Posterior cingulate gyrus (tissue), 11 donors: Measurements from ENCODE around the gene PSMD5.
"Not testable (repeated sequence)": the region's sequence is repeated elsewhere in the genome, so short reads cannot be mapped to it uniquely, and the experiment has no call there.

Source experiments
- DNase-seq, 10 donors: peaks; one replicate each; pipeline versions ENCODE4 v3.0.0 to v3.0.0-alpha.2; 2020 to 2021; ENCODE audit warnings: mixed read lengths in 3 of 10
- intact Hi-C: fragments of 100-400 bp; cut with DNase I; formaldehyde crosslinking; loops from one replicate; pipeline ENCODE4 v1.15.1; 2023

Gene PSMD5

GRCh38 chr9:120830151-120830550 lies 12.6 kb downstream of the PSMD5 start:
- no peak for DNase-seq
- intact Hi-C loops: no loop called here

DNA sequence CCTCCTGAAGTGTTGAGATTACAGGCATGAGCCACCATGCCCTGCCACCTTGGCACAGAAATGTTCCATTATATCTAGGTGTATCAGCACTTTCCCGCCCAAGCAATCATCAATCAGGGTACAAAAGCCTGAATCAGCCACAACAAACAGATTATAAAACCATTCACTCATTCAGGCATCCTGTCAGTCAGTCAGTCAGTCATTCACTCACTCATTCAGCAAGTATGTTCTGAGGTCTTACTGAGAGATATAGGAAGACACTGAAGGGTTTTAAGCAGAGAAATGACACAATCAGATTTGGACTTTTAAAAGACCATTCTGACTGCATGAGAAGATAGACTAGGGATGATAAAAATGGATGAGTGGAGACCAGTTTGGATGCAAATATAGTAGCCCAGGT lies 13.1 kb downstream of the PSMD5 start:
- DNase-seq: no peak
- intact Hi-C loops: no loop called here

GRCh38 chr9:120820095-120820494 lies 22.6 kb downstream of the PSMD5 start:
- no peak for DNase-seq
- intact Hi-C loops: no loop called here

GRCh38 chr9:120818595-120818994 lies 24.1 kb downstream of the PSMD5 start:
- DNase-seq: no peak
- intact Hi-C loops: no loop called here

GRCh38 chr9:120815075-120815474 lies 27.6 kb downstream of the PSMD5 start:
- intact Hi-C loops: no loop called here
- DNase-seq: no peak

- intact Hi-C loops: no loop called here
- no peak for DNase-seq
Observed at GRCh38 chr9:120808931-120809330, 33.8 kb downstream of the PSMD5 start.

DNA sequence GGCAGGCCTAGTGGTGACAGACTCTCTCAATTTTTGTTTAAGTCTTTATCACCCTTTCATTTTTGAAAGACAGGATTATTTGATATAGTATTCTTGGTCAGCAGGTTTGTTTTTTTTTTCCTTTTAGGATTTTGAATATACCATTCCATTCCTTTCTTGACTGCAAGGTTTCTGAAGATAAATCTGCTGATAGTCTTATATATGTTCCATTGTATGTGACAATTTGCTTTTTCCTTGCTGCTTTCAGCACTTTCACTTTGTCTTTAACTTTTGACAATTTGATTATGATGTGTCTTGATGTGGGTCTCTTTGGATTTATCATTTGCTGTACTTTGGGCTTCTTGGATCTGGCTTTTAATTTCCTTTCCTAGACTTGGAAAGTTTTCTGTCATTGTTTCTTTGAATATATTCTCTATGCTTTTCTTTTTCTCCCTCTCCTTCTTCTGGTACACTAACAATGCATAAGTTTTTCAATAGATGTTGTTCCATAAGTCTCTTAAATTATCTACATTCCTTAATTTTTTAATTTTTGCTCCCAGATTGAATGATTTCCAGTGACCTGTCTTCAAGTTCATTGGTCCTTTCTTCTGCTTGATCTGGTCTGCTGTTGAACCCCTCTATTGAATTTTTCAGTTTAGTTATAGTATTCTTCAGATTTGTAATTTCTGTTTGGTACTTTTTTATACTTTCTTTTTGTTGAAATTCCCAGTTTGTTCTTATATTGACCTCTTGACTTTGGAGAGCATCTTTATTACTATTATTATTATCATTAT lies 34.9 kb downstream of the PSMD5 start:
- no peak for DNase-seq
- intact Hi-C loops: no loop called here

- intact Hi-C loops, DNase-seq: not testable (repeated sequence)
Observed at GRCh38 chr9:120804784-120805363, 37.8 kb downstream of the PSMD5 start.

DNA sequence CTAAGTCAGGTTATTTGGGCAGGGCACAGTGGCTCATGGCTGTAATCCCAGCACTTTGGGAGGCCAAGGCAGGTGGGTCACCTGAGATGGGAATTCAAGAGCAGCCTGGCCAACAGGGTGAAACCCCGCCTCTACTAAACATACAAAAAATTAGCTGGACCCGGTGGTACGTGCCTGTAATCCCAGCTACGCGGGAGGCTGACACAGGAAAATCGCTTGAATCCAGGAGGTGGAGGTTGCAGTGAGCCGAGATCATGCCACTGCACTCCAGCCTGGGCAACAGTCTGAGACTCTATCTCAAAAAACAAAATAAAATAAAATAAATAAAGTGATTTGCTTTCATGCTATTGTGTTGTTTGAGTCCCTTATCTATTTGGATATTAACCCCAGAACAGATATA lies 41.3 kb downstream of the PSMD5 start:
- intact Hi-C loops: no loop called here
- no peak for DNase-seq

GRCh38 chr9:120792898-120793765 lies 49.6 kb downstream of the PSMD5 start, which contains the start of gene FBXW2:
TSS of gene FBXW2 (minus strand) at chr9:120793416. CDS start at chr9:120788258, 5,158 bp downstream.
- intact Hi-C loops: loop anchor here (2.0 to 5.0 kb wide), 2 partner anchors 49 to 144 kb away; partner anchors contain the start of gene PSMD5
- DNase-seq: peak; percentile 87 to 99 (median 92)

DNA sequence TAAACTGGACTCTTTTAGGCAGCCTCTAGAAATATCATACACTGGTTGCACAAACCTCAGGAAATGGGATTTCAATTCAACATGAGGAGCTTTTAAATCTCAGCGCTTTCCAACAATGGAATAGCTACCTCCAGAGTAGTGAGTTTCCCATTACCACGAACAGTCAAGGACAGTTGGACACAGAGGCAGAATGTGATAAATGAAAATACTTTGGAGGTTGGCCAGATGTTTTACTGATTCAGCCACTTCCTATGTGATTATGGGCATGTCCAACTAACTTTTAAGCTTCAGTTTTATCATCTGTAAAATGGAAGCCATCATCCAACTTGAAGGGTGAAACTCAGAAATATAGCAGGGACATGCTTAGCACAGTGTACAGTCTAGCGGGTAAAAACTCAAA lies 51.6 kb downstream of the PSMD5 start:
- intact Hi-C loops: loop anchor here (5.0 kb wide), 1 partner anchor 51 kb away; the partner anchor contains the start of gene PSMD5
- DNase-seq: no peak

DNA sequence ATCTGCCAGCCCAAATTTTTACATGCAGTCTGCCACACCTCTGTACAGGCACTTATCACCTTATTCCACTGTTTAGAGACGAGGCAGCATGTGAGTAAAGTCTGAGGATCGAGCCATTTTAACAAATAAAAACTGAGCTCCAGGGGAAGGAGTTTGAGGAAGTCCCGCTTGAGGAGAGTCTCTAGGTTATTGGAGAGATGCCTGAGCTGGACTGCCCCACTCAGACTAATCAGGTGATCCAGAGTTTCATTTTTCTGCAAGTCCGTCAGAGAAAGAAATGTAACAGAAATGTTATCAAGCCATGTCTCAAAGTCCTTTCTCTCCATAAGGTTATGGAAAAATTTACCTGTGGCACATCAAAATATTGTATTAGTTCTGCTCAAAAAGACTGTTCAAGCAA lies 54.8 kb downstream of the PSMD5 start:
- DNase-seq: no peak
- intact Hi-C loops: no loop called here

DNA sequence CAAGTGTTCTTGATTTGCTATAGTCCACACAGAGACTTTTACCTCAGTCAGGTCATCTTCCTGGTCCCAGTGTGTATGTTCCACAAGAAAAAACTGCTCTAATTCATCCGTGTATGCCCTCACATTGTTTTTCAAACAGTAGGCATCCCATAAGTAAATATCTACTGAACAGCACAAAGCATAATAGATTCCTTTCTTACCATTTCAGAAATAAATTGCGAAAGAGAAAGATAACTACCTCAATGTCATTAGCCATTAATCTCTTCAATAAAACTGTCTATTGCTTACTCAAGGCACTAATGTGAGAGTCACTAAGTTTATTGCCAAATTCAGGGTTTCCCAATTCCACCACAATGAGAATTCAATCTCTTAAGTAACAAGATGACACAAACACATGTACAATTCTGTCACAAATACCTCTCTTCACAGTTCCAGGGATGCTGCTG lies 59.1 kb downstream of the PSMD5 start:
- DNase-seq: no peak
- intact Hi-C loops: no loop called here

- no peak for DNase-seq
- intact Hi-C loops: no loop called here
Observed at GRCh38 chr9:120781236-120781635, 61.5 kb downstream of the PSMD5 start.

GRCh38 chr9:120780367-120780766 lies 62.4 kb downstream of the PSMD5 start:
- no peak for DNase-seq
- intact Hi-C loops: no loop called here

- intact Hi-C loops: no loop called here
- DNase-seq: no peak
Observed at GRCh38 chr9:120779227-120779626, 63.5 kb downstream of the PSMD5 start.

DNA sequence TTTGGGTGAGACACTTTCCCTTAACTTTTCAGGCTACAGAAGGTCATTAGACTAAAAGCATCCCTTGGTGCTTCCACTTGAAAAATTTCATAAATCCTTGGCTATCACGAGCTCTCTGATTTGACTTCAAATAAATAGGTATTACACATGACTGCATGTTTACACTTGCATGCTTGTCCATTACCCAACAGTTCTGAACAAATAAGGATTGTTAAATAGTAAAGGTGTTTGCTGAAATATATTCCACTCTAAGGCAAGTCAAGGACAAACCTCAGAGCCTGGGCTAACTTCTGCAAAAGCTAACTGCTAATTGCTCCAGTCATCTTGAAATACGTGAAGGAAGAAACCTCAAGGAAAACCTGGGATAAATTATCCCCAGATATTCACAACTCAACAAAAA lies 64.0 kb downstream of the PSMD5 start:
- intact Hi-C loops: no loop called here

DNA sequence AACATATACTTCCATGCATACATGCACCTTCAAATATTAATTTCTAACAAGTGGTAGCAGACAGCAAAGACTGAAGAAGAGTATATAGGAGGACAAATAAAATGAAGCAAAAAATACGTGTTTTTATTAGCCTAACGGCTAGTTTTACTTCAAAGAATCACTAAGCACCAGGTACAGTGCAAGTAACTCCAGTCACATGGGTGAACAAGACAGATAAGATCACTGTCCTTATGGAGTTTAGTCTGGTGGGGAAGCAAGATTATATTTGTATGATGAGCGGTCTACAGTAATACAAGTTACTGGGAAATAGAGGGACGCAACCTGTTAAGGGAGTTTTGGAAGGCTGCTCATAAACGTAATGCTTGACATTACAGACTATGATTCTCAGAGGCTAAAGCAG lies 65.5 kb downstream of the PSMD5 start:
- intact Hi-C loops: no loop called here
- no peak for DNase-seq

More for the DNA sequence above, 64.0 kb downstream of the PSMD5 start:
- no peak for DNase-seq

- intact Hi-C loops: no loop called here
- DNase-seq: no peak
Observed at GRCh38 chr9:120776788-120777187, 65.9 kb downstream of the PSMD5 start.

GRCh38 chr9:120775859-120776258 lies 66.9 kb downstream of the PSMD5 start:
- intact Hi-C loops: no loop called here
- DNase-seq: no peak

- intact Hi-C loops: no loop called here
- no peak for DNase-seq
Observed at GRCh38 chr9:120774719-120775118, 68.0 kb downstream of the PSMD5 start.
